Measurements from ENCODE around the gene KCNH8.

The KCNH8 gene

GRCh38 chr3:19149368-19149767, 1.1 kb downstream of the KCNH8 start:
- H3K4me1 ChIP-seq (ENCODE audit: control extremely low read depth in 1 of 4, control insufficient read depth in 4 of 4, insufficient read depth in 4 of 4, low read length in 3 of 4) = peaks cover 9 to 23% (median 16%) of the 10 kb centered on the region in 4 experiments
- H3K4me3 ChIP-seq (ENCODE audit: control insufficient read depth in 1 of 7, extremely low read depth in 1 of 7, insufficient read depth in 4 of 7, low read depth in 2 of 7, low read length in 6 of 7) = no peak overlapping the region
- WGBS (ENCODE audit: insufficient coverage) = 2% methylated on average over 6 of the region's 6 CpGs
- peak; percentile 64 to 76 (median 74) for DNase-seq
- no peaks in the 10 kb centered on the region for H3K36me3 ChIP-seq (ENCODE audit: control insufficient read depth in 4 of 4, insufficient read depth in 4 of 4, low read length in 3 of 4)
- CTCF ChIA-PET = interaction anchor here (0.9 kb wide), 1 partner anchor 66 kb away, joined by 3 read pairs; no protein-coding TSS in a partner anchor
- POLR2A ChIA-PET = no interaction called here
- H3K27ac ChIP-seq (ENCODE audit: insufficient read depth in 1 of 2, low read depth in 1 of 2, low read length in 2 of 2, poor library complexity in 1 of 2, severe bottlenecking in 2 of 2) = no peak overlapping the region
- H3K27me3 ChIP-seq (replicated peaks in 2 of 5; ENCODE audit: control insufficient read depth in 4 of 5, insufficient read depth in 5 of 5, low read length in 4 of 5) = peaks cover 5 to 26% (median 10%) of the 10 kb centered on the region in 5 experiments
- peaks cover 0 to 4% (median 2%) of the 10 kb centered on the region in 5 experiments for H3K9me3 ChIP-seq (ENCODE audit: control extremely low read depth in 1 of 5, control insufficient read depth in 4 of 5, insufficient read depth in 2 of 5, low read depth in 1 of 5, low read length in 4 of 5)

GRCh38 chr3:19151171-19151570, 2.9 kb downstream of the KCNH8 start:
- H3K27me3 ChIP-seq (replicated peaks in 2 of 5; ENCODE audit: control insufficient read depth in 4 of 5, insufficient read depth in 5 of 5, low read length in 4 of 5) = peaks cover 5 to 26% (median 10%) of the 10 kb centered on the region in 5 experiments
- H3K4me1 ChIP-seq (ENCODE audit: control extremely low read depth in 1 of 4, control insufficient read depth in 4 of 4, insufficient read depth in 4 of 4, low read length in 3 of 4) = peaks cover 9 to 22% (median 14%) of the 10 kb centered on the region in 4 experiments
- no peaks in the 10 kb centered on the region for H3K9me3 ChIP-seq (ENCODE audit: control extremely low read depth in 1 of 5, control insufficient read depth in 4 of 5, insufficient read depth in 2 of 5, low read depth in 1 of 5, low read length in 4 of 5)
- POLR2A ChIA-PET = no interaction called here
- no peak overlapping the region for H3K27ac ChIP-seq (ENCODE audit: insufficient read depth in 1 of 2, low read depth in 1 of 2, low read length in 2 of 2, poor library complexity in 1 of 2, severe bottlenecking in 2 of 2)
- DNase-seq = no peak
- WGBS (ENCODE audit: insufficient coverage) = no CpG with 5 or more reads among the region's 1 CpG
- CTCF ChIA-PET = no interaction called here
- H3K4me3 ChIP-seq (ENCODE audit: control insufficient read depth in 1 of 7, extremely low read depth in 1 of 7, insufficient read depth in 4 of 7, low read depth in 2 of 7, low read length in 6 of 7) = no peak overlapping the region
- H3K36me3 ChIP-seq (ENCODE audit: control insufficient read depth in 4 of 4, insufficient read depth in 4 of 4, low read length in 3 of 4) = no peaks in the 10 kb centered on the region

- Histone ChIP-seq H3K4me1 (ENCODE audit: control extremely low read depth in 1 of 4, control insufficient read depth in 4 of 4, insufficient read depth in 4 of 4, low read length in 3 of 4) (no peaks in the 10 kb centered on the region), H3K4me3 (ENCODE audit: control insufficient read depth in 1 of 7, extremely low read depth in 1 of 7, insufficient read depth in 4 of 7, low read depth in 2 of 7, low read length in 6 of 7) (no peak overlapping the region), H3K27me3 (replicated peaks in 2 of 5; ENCODE audit: control insufficient read depth in 4 of 5, insufficient read depth in 5 of 5, low read length in 4 of 5) (peaks cover 0 to 6% (median 0%) of the 10 kb centered on the region in 5 experiments), H3K9me3 (ENCODE audit: control extremely low read depth in 1 of 5, control insufficient read depth in 4 of 5, insufficient read depth in 2 of 5, low read depth in 1 of 5, low read length in 4 of 5) (no peaks in the 10 kb centered on the region), H3K27ac (ENCODE audit: insufficient read depth in 1 of 2, low read depth in 1 of 2, low read length in 2 of 2, poor library complexity in 1 of 2, severe bottlenecking in 2 of 2) (no peak overlapping the region), H3K36me3 (ENCODE audit: control insufficient read depth in 4 of 4, insufficient read depth in 4 of 4, low read length in 3 of 4) (no peaks in the 10 kb centered on the region)
- ChIA-PET POLR2A (no interaction called here), CTCF (no interaction called here)
- WGBS (ENCODE audit: insufficient coverage) = 94% methylated on average over 1 of the region's 3 CpGs
- DNase-seq = no peak
These were observed 6.5 kb downstream of the KCNH8 start for GRCh38 chr3:19154693-19155250.

GRCh38 chr3:19155375-19155774, 7.1 kb downstream of the KCNH8 start:
- ChIA-PET POLR2A (no interaction called here), CTCF (no interaction called here)
- Histone ChIP-seq H3K4me1 (ENCODE audit: control extremely low read depth in 1 of 4, control insufficient read depth in 4 of 4, insufficient read depth in 4 of 4, low read length in 3 of 4) (no peaks in the 10 kb centered on the region), H3K27ac (ENCODE audit: insufficient read depth in 1 of 2, low read depth in 1 of 2, low read length in 2 of 2, poor library complexity in 1 of 2, severe bottlenecking in 2 of 2) (no peak overlapping the region), H3K4me3 (ENCODE audit: control insufficient read depth in 1 of 7, extremely low read depth in 1 of 7, insufficient read depth in 4 of 7, low read depth in 2 of 7, low read length in 6 of 7) (no peak overlapping the region), H3K36me3 (ENCODE audit: control insufficient read depth in 4 of 4, insufficient read depth in 4 of 4, low read length in 3 of 4) (no peaks in the 10 kb centered on the region), H3K9me3 (ENCODE audit: control extremely low read depth in 1 of 5, control insufficient read depth in 4 of 5, insufficient read depth in 2 of 5, low read depth in 1 of 5, low read length in 4 of 5) (no peaks in the 10 kb centered on the region), H3K27me3 (replicated peaks in 2 of 5; ENCODE audit: control insufficient read depth in 4 of 5, insufficient read depth in 5 of 5, low read length in 4 of 5) (peaks cover 0 to 3% (median 0%) of the 10 kb centered on the region in 5 experiments)
- no peak for DNase-seq
- 50% methylated on average over 1 of the region's 2 CpGs for WGBS (ENCODE audit: insufficient coverage)

GRCh38 chr3:19159966-19160635, 11.8 kb downstream of the KCNH8 start:
- H3K36me3 ChIP-seq (ENCODE audit: control insufficient read depth in 4 of 4, insufficient read depth in 4 of 4, low read length in 3 of 4) = no peaks in the 10 kb centered on the region
- DNase-seq = no peak
- H3K27me3 ChIP-seq (replicated peaks in 2 of 5; ENCODE audit: control insufficient read depth in 4 of 5, insufficient read depth in 5 of 5, low read length in 4 of 5) = no peaks in the 10 kb centered on the region
- H3K9me3 ChIP-seq (ENCODE audit: control extremely low read depth in 1 of 5, control insufficient read depth in 4 of 5, insufficient read depth in 2 of 5, low read depth in 1 of 5, low read length in 4 of 5) = no peaks in the 10 kb centered on the region
- ChIA-PET POLR2A (no interaction called here), CTCF (no interaction called here)
- H3K4me1 ChIP-seq (ENCODE audit: control extremely low read depth in 1 of 4, control insufficient read depth in 4 of 4, insufficient read depth in 4 of 4, low read length in 3 of 4) = no peaks in the 10 kb centered on the region
- no peak overlapping the region for H3K4me3 ChIP-seq (ENCODE audit: control insufficient read depth in 1 of 7, extremely low read depth in 1 of 7, insufficient read depth in 4 of 7, low read depth in 2 of 7, low read length in 6 of 7)
- no peak overlapping the region for H3K27ac ChIP-seq (ENCODE audit: insufficient read depth in 1 of 2, low read depth in 1 of 2, low read length in 2 of 2, poor library complexity in 1 of 2, severe bottlenecking in 2 of 2)
- WGBS (ENCODE audit: insufficient coverage) = no CpG with 5 or more reads among the region's 2 CpGs

GRCh38 chr3:19165654-19166053, 17.3 kb downstream of the KCNH8 start:
- ChIA-PET POLR2A (no interaction called here), CTCF (interaction anchor here (0.7 kb wide), 1 partner anchor 9 kb away, joined by 3 read pairs; no protein-coding TSS in a partner anchor)
- DNase-seq = no peak
- 100% methylated on average over 2 of the region's 2 CpGs for WGBS (ENCODE audit: insufficient coverage)
- Histone ChIP-seq H3K27me3 (replicated peaks in 2 of 5; ENCODE audit: control insufficient read depth in 4 of 5, insufficient read depth in 5 of 5, low read length in 4 of 5) (no peaks in the 10 kb centered on the region), H3K4me3 (ENCODE audit: control insufficient read depth in 1 of 7, extremely low read depth in 1 of 7, insufficient read depth in 4 of 7, low read depth in 2 of 7, low read length in 6 of 7) (no peak overlapping the region), H3K36me3 (ENCODE audit: control insufficient read depth in 4 of 4, insufficient read depth in 4 of 4, low read length in 3 of 4) (no peaks in the 10 kb centered on the region), H3K4me1 (ENCODE audit: control extremely low read depth in 1 of 4, control insufficient read depth in 4 of 4, insufficient read depth in 4 of 4, low read length in 3 of 4) (no peaks in the 10 kb centered on the region), H3K9me3 (ENCODE audit: control extremely low read depth in 1 of 5, control insufficient read depth in 4 of 5, insufficient read depth in 2 of 5, low read depth in 1 of 5, low read length in 4 of 5) (no peaks in the 10 kb centered on the region), H3K27ac (ENCODE audit: insufficient read depth in 1 of 2, low read depth in 1 of 2, low read length in 2 of 2, poor library complexity in 1 of 2, severe bottlenecking in 2 of 2) (no peak overlapping the region)

GRCh38 chr3:19171794-19172193, 23.5 kb downstream of the KCNH8 start:
- Histone ChIP-seq H3K4me3 (ENCODE audit: control insufficient read depth in 1 of 7, extremely low read depth in 1 of 7, insufficient read depth in 4 of 7, low read depth in 2 of 7, low read length in 6 of 7) (no peak overlapping the region), H3K27me3 (replicated peaks in 2 of 5; ENCODE audit: control insufficient read depth in 4 of 5, insufficient read depth in 5 of 5, low read length in 4 of 5) (no peaks in the 10 kb centered on the region), H3K4me1 (ENCODE audit: control extremely low read depth in 1 of 4, control insufficient read depth in 4 of 4, insufficient read depth in 4 of 4, low read length in 3 of 4) (no peaks in the 10 kb centered on the region), H3K27ac (ENCODE audit: insufficient read depth in 1 of 2, low read depth in 1 of 2, low read length in 2 of 2, poor library complexity in 1 of 2, severe bottlenecking in 2 of 2) (no peak overlapping the region), H3K9me3 (ENCODE audit: control extremely low read depth in 1 of 5, control insufficient read depth in 4 of 5, insufficient read depth in 2 of 5, low read depth in 1 of 5, low read length in 4 of 5) (no peaks in the 10 kb centered on the region), H3K36me3 (ENCODE audit: control insufficient read depth in 4 of 4, insufficient read depth in 4 of 4, low read length in 3 of 4) (no peaks in the 10 kb centered on the region)
- ChIA-PET POLR2A (no interaction called here), CTCF (no interaction called here)
- 100% methylated on average over 1 of the region's 2 CpGs for WGBS (ENCODE audit: insufficient coverage)
- no peak for DNase-seq

All from common myeloid progenitor, CD34-positive (primary cell).